Upper lobe of left lung (tissue), 4 donors: Measurements from ENCODE around the gene CBX8.

Experiments
- CTCF ChIP-seq, 6 experiments: fragments of 450-650 bp in 4 of 6; fragments of 200-600 bp in 2 of 6; sonication (generic) in 2 of 6; IDR thresholded peaks; one replicate each; pipeline ENCODE4 v1.5.1; 2016 to 2019; ENCODE audit warnings: antibody characterized with exemption in 6 of 6
- EP300 ChIP-seq, 4 donors: sonication (generic); formaldehyde crosslinking; IDR thresholded peaks; one replicate each; pipeline ENCODE4 v1.5.1; 2017; ENCODE audit warnings: antibody characterized with exemption in 4 of 4, control low read depth in 2 of 4
- POLR2A ChIP-seq, 4 donors: fragments of 450-650 bp; IDR thresholded peaks; one replicate each; pipeline ENCODE4 v1.5.1; 2016 to 2017; ENCODE audit warnings: antibody characterized with exemption in 4 of 4, mild to moderate bottlenecking in 2 of 4

- no peak for TF ChIP-seq CTCF (IDR thresholded peaks at IDR 0.05)
- TF ChIP-seq EP300 (IDR thresholded peaks at IDR 0.05): no peak
- TF ChIP-seq POLR2A (IDR thresholded peaks at IDR 0.05): no peak
Measured at GRCh38 chr17:79833744-79834564, 37.1 kb upstream of the CBX8 start.
